ENCODE data around the gene CHI3L2.
"Not testable (repeated sequence)": the region's sequence is repeated elsewhere in the genome, so short reads cannot be mapped to it uniquely, and the experiment has no call there.

Gene CHI3L2

GRCh38 chr1:111202707-111203623 lies 24.5 kb upstream of the CHI3L2 start:
- no peak for DNase-seq

GRCh38 chr1:111203681-111204200 lies 23.8 kb upstream of the CHI3L2 start:
- no peak for DNase-seq

GRCh38 chr1:111204201-111204982 lies 23.1 kb upstream of the CHI3L2 start:
- no peak for DNase-seq

- DNase-seq: no peak
Observed at GRCh38 chr1:111204983-111205713, 22.4 kb upstream of the CHI3L2 start.

- DNase-seq: no peak
Observed at GRCh38 chr1:111205714-111206050, 21.8 kb upstream of the CHI3L2 start.

- no peak for DNase-seq
Observed at GRCh38 chr1:111208921-111209320, 18.6 kb upstream of the CHI3L2 start.

GRCh38 chr1:111209622-111210021 lies 17.9 kb upstream of the CHI3L2 start:
- no peak for DNase-seq

- no peak for DNase-seq
Observed at GRCh38 chr1:111211921-111212320, 15.6 kb upstream of the CHI3L2 start.

- no peak for DNase-seq
Observed at GRCh38 chr1:111212634-111213335, 14.7 kb upstream of the CHI3L2 start.

- no peak for DNase-seq
Observed at GRCh38 chr1:111213412-111213811, 14.1 kb upstream of the CHI3L2 start.

- DNase-seq: no peak
Observed at GRCh38 chr1:111214074-111214801, 13.3 kb upstream of the CHI3L2 start.

GRCh38 chr1:111214884-111215283 lies 12.6 kb upstream of the CHI3L2 start:
- no peak for DNase-seq

GRCh38 chr1:111215285-111215684 lies 12.2 kb upstream of the CHI3L2 start:
- not testable (repeated sequence) for DNase-seq

GRCh38 chr1:111216751-111217150 lies 10.8 kb upstream of the CHI3L2 start:
- no peak for DNase-seq

- DNase-seq: no peak
Observed at GRCh38 chr1:111217183-111217910, 10.2 kb upstream of the CHI3L2 start.

- DNase-seq: no peak
Observed at GRCh38 chr1:111218701-111219556, 8.6 kb upstream of the CHI3L2 start.

GRCh38 chr1:111219557-111220286 lies 7.8 kb upstream of the CHI3L2 start:
- no peak for DNase-seq

- no peak for DNase-seq
Observed at GRCh38 chr1:111220302-111220890, 7.1 kb upstream of the CHI3L2 start.

- DNase-seq: no peak
Observed at GRCh38 chr1:111221276-111221632, 6.3 kb upstream of the CHI3L2 start.
